HG02588 (cell line): ENCODE measurements around the gene MGRN1.
A peak's percentile ranks its signal among the peaks of the same experiment; 100 is the strongest.

ENCODE experiments used
- ATAC-seq: cut with Tn5 transposase; IDR thresholded peaks from one replicate; pipeline ENCODE4 v1.9.1; 2021; ENCODE audit warnings: mild to moderate bottlenecking, moderate library complexity; ENCODE audit not compliant: unreplicated experiment

MGRN1 gene

GRCh38 chr16:4618645-4619418, 5.8 kb upstream of the MGRN1 start:
- no peak for ATAC-seq

- no peak for ATAC-seq
These were observed 1.0 kb upstream of the MGRN1 start for GRCh38 chr16:4623593-4623992.

DNA sequence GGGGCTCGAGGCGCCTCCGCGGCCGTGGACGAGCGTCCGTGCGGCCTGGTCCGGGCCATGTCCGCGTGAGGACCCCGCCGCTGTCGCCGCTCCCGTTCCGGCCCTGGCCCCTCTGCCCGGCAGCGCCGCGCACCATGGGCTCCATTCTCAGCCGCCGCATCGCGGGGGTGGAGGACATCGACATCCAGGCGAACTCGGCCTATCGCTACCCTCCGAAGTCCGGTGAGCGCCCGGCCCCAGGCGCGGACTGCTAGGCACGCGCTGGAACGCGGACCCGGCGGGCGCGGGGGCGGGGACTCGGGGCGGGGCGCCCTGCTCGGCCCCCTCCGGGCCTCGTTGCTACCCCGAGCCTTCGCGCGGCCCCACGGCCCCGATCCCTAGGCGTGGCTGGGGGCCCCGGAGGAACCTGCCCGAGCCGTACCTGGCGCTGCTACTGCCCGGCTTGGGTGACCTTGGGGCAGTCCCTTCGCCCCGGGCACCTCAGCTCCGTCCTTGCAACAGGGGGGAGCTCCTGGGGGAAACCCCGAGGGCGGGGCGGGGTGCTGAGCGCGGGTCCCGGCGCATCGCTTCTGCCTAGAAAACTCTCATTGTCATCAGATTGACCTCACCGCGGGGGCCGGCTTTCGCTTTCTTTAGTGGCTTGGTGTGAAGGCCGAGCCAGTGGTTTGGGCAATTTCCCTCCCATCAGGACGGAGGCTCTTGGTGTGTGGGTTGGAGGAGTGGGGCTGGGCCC, 367 bp downstream of the MGRN1 start:
- peak; percentile 50 for ATAC-seq

DNA sequence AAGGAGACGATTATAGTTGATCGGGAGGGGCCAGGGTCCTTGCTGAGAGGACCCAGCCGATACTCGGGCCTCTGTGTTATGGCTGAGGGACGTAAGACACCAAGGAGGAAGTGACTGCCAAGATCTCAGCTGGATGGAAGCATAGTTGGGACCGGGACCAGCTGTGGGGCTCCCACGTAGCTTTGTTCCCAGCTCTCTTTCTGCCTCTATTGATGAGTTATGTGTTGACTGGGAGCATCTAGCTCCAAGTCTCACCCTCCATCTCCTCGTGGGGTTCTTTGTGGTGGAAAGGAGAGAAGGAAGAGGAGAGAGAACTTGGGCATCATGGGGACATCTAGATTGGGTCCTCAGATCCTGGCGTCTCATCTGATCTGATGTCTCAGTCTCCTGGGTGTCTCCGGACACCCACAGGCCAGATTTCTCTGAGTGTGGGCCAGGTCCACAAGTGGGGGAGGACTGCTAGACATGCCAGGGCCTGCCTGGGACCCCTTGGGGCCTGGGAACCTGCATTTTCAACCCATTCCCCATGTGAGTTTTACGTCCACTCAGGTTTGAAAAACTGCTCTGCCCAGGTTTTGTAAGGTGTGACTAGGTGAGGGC, 1.0 kb downstream of the MGRN1 start:
- no peak for ATAC-seq

- no peak for ATAC-seq
These were observed 1.8 kb downstream of the MGRN1 start for GRCh38 chr16:4626396-4626795.

GRCh38 chr16:4628283-4628682, 3.7 kb downstream of the MGRN1 start:
- ATAC-seq: no peak

DNA sequence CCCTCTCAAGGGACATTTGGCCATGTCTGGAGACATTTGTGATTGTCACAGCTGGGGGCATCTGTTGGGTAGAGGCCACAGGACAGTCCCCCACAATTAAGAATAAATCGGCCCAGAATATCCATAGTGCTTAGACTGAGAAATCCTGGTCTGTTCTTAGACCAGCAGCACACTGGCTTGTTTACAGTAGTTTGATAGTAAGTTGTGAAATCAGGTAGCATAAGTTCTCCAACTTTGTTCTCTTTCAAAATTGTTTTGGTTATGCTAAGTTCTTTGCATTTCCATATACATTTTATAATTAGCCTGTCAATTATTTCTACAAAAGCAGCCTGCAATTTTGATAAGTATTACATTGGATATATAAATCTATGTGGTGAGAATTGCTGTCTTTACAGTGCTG, 6.8 kb downstream of the MGRN1 start:
- no peak for ATAC-seq

GRCh38 chr16:4633910-4634635, 9.4 kb downstream of the MGRN1 start:
- no peak for ATAC-seq

GRCh38 chr16:4634768-4635167, 10.1 kb downstream of the MGRN1 start:
- no peak for ATAC-seq

GRCh38 chr16:4636196-4636595, 11.6 kb downstream of the MGRN1 start:
- no peak for ATAC-seq

GRCh38 chr16:4637501-4638166, 13.0 kb downstream of the MGRN1 start:
- no peak for ATAC-seq

DNA sequence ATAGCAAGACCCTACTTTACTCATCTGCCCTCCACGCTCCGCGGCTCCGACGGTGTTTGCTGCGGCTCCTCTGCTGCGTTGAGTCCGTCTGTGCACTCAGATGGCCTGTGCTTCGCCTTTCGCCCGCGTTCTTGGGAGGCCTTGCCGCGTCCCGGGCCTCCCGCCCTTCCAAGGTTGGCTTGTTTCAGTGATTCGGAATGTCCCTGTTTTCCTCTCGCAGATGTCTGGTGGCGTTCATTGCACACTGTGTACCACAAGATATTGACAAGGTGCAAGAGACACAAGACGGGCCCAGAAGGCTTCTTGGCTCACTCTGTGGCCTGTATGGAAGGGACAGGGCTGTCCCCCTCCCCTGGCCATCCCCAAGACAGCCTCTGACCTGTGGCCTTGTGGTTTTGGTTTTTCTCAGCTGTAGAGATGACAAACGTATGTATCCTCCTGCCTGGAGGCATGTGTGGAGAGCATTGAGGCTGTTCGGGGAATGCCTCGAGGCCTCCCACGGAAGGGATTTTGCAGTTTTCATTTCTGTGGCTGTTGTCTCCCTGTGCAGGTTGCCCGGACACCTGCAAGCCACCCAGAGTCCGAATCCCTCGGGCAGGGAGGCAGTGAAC, 15.4 kb downstream of the MGRN1 start:
- ATAC-seq: no peak

GRCh38 chr16:4640572-4641305, 16.1 kb downstream of the MGRN1 start:
- ATAC-seq: no peak

GRCh38 chr16:4641306-4641687, 16.7 kb downstream of the MGRN1 start:
- ATAC-seq: no peak

DNA sequence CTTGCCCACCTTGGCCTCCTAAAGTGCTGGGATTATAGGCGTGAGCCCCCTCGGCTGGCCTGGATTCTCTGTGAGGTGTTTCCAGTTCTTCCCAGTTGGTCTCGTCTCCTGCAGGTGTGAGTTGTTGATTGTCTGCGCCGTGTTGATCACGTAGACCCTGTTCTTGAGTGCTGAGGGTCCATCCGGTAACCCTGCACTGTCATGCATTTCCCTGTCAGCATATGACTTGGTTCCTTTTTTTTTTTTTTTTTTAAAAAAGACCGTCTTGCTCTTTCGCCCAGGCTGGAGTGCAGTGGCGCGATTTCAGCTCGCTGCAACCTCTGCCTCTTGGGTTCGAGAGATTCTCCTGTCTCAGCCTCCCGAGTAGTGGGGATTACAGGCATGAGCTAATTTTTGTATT, 17.3 kb downstream of the MGRN1 start:
- no peak for ATAC-seq

DNA sequence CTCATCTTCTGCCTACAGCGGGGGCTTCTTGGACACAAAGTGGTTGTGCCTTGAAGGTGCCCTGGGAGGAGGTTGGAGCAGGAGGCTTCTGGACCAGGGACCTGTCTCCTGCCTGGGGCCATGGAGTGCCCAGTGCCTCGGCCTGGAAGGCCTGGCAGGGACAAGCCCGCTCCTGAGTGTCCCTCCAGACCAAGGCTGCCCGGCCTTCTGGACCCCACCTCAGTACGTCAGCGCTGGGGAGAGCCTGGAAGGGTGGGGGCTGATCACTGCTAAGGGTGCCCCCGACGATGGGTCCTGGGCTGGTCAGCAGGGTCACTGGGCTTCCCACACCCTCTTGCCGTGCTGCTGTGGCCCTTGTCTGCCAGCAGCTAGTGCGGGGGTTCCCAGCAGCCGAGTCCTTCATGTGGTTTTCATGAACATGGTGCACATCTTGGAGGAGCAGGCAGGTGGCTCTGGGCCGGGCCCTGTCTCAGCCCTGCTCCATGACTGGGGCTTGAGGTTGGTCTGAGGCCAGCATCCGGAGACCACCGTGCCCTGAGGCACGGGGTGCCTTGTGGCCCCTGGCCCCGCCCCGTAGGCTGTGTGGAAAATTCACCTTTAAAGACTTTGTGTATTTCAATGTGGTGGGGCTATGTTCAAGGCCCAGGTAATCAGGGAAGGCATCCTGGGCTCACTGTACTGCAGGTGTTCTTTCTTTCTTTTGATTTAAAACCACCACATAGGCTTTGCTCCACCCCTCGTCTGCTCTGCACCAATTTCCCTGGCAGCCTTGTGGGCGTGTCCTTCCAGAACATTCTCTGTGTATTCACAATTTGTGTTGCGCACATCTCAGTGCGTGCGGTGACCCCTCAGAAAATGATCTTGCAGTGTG, 22.4 kb downstream of the MGRN1 start:
- ATAC-seq: no peak

DNA sequence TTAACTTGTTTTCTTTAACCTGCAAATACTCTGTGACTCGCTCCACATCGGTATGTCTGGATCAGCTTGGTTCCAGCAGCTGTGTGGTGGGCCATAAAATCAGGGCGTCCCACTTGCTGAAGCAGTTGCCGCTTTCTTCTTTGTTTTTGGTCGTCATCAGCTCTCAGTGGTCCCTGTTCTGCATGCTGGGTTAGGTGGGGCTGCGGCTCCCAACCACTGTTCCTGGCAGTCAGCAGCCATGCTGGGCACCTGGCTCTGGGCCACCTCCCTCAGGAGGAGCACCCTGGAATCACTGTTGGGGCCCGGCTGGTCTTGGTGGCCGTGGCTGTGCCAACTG, 23.0 kb downstream of the MGRN1 start:
- ATAC-seq: no peak

GRCh38 chr16:4648917-4649316, 24.3 kb downstream of the MGRN1 start:
- ATAC-seq: no peak
